Prostate gland (tissue), 2 donors: ENCODE results near the gene PSMD7. TPM values are rescaled to one million over a fixed set of nuclear protein-coding genes. Genes with fewer than 3 reads are reported as not detected.
A peak's percentile ranks its signal among the peaks of the same experiment; 100 is the strongest.

Experiments used
- DNase-seq: peaks from one replicate; pipeline ENCODE4 v3.0.0-alpha.2; 2019; ENCODE audit warnings: low spot score
- H3K27ac ChIP-seq, 2 donors: fragments of 200-600 bp; sonication (generic); 2 replicates each; pipeline ENCODE4 v1.5.1; 2017 to 2019
- H3K27me3 ChIP-seq: fragments of 200-600 bp; sonication (generic); replicated peaks from 2 replicates; pipeline ENCODE4 v1.5.1; 2019; ENCODE audit not compliant: insufficient read depth
- H3K36me3 ChIP-seq, 2 donors: fragments of 200-600 bp; sonication (generic); 1 replicate in 1 of 2; 2 replicates in 1 of 2; pipeline versions ENCODE4 v1.5.1 to v1.8.1; 2017 to 2019
- H3K4me1 ChIP-seq: fragments of 200-600 bp; sonication (generic); replicated peaks from 2 replicates; pipeline ENCODE4 v1.5.1; 2019
- H3K4me3 ChIP-seq, 2 donors: fragments of 200-600 bp; sonication (generic); 2 replicates each; pipeline ENCODE4 v1.5.1; 2017 to 2019
- H3K9me3 ChIP-seq: fragments of 200-600 bp; sonication (generic); 2 replicates; pipeline ENCODE4 v1.5.1; 2017
- POLR2A ChIP-seq: fragments of 450-650 bp; IDR thresholded peaks from one replicate; pipeline ENCODE4 v1.6.1; 2016; ENCODE audit warnings: antibody characterized with exemption, mild to moderate bottlenecking
- POLR2AphosphoS5 ChIP-seq: sonication (generic); formaldehyde crosslinking; IDR thresholded peaks from one replicate; pipeline ENCODE4 v1.6.1; 2017; ENCODE audit warnings: antibody characterized with exemption
- WGBS: methylation state at CpG from one replicate; pipeline ENCODE4 v1.1.5; 2018; 5-methylcytosine and 5-hydroxymethylcytosine counted together
- intact Hi-C: fragments of 100-400 bp; cut with DNase I; formaldehyde crosslinking; loops from one replicate; pipeline ENCODE4 v1.14.2; 2022
- total RNA-seq, 2 donors: library from RNA; depleted of rRNA; stranded (reverse); fragments of >200 nt; gene quantifications; one replicate each; pipeline ENCODE4 v1.1.0, GENCODE V29; 2016
- TF ChIP-seq, protein P1 (sequence below), 4 experiments: fragments of 200-600 bp in 2 of 4; fragments of 450-650 bp in 2 of 4; sonication (generic) in 2 of 4; IDR thresholded peaks; 1 replicate in 3 of 4; 2 replicates in 1 of 4; pipeline ENCODE4 v1.5.1; 2016 to 2019; ENCODE audit warnings: antibody characterized with exemption in 4 of 4, mild to moderate bottlenecking in 2 of 4, moderate library complexity in 2 of 4

PSMD7 gene
- total RNA-seq, 2 donors from 2014 or later, result 54.1 to 78.0 TPM

DNA sequence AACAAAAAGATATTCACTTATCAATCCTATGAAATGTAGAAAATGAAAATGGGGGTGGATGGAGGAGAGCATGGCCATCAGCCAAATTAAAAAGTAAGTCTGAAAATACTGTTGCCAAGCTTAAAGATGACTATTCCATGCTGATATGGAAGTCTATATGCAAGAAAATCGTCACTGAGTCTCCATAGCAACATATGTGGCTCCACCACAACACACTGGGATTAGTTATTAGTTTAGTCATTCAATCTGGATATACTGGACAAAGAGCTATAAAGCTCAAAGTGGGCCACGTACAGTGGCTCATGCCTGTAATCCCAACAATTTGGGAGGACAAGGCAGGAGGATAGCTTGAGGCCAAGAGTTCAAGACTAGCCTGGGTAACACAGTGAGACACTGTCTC is 24.7 kb upstream of the PSMD7 start:
- no peaks in the 10 kb centered on the region for H3K9me3 ChIP-seq
- TF ChIP-seq, protein P1, sequence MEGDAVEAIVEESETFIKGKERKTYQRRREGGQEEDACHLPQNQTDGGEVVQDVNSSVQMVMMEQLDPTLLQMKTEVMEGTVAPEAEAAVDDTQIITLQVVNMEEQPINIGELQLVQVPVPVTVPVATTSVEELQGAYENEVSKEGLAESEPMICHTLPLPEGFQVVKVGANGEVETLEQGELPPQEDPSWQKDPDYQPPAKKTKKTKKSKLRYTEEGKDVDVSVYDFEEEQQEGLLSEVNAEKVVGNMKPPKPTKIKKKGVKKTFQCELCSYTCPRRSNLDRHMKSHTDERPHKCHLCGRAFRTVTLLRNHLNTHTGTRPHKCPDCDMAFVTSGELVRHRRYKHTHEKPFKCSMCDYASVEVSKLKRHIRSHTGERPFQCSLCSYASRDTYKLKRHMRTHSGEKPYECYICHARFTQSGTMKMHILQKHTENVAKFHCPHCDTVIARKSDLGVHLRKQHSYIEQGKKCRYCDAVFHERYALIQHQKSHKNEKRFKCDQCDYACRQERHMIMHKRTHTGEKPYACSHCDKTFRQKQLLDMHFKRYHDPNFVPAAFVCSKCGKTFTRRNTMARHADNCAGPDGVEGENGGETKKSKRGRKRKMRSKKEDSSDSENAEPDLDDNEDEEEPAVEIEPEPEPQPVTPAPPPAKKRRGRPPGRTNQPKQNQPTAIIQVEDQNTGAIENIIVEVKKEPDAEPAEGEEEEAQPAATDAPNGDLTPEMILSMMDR (IDR thresholded peaks at IDR 0.05), result no peak
- TF ChIP-seq POLR2A, result no peak
- TF ChIP-seq POLR2AphosphoS5, result no peak
- intact Hi-C loops, result loop anchor here (10.0 kb wide), 1 partner anchor 207 kb away; no protein-coding TSS in a partner anchor
- H3K27me3 ChIP-seq, result no peaks in the 10 kb centered on the region
- 62% methylated on average over 2 of the region's 2 CpGs for WGBS
- DNase-seq, result no peak
- no peak overlapping the region for H3K27ac ChIP-seq
- H3K36me3 ChIP-seq, result no peaks in the 10 kb centered on the region
- H3K4me1 ChIP-seq, result no peaks in the 10 kb centered on the region
- H3K4me3 ChIP-seq, result no peak overlapping the region

DNA sequence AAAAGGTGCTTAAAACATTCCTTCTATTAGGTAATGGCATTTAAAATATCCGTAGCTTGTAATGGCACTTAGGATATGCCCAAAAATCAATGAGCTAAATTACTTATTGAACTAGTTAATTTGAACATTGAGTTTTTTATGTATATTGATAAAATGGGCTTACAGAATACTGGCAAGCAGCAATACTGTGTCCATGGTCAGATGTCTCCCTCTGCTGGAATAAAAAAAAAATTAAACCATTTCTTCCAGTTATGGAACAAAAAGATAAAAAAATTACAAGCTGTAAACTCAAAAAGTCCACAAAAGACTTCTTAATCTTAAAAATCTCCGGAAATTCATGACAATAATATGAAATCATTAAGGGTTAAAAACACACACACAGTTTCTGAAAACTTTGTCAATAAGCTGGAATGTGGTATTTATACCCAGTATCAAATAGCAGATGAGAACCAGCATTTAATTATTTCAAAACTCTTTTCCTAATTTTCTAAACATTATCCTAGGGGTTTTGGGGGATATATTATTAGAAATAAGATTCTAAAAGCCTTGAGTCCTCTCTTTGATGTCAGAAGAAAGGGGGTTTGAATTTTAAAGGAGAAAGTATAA is 21.5 kb upstream of the PSMD7 start:
- Histone ChIP-seq H3K27ac (no peak overlapping the region), H3K4me1 (no peaks in the 10 kb centered on the region), H3K36me3 (no peaks in the 10 kb centered on the region), H3K4me3 (no peak overlapping the region), H3K27me3 (no peaks in the 10 kb centered on the region), H3K9me3 (no peaks in the 10 kb centered on the region)
- TF ChIP-seq POLR2AphosphoS5, result no peak
- TF ChIP-seq, protein P1 (IDR thresholded peaks at IDR 0.05), result peak; percentile 23 to 52 (median 33)
- WGBS, result 22% methylated on average over 2 of the region's 2 CpGs
- DNase-seq, result no peak
- intact Hi-C loops, result loop anchor here (10.0 kb wide), 1 partner anchor 210 kb away; no protein-coding TSS in a partner anchor

DNA sequence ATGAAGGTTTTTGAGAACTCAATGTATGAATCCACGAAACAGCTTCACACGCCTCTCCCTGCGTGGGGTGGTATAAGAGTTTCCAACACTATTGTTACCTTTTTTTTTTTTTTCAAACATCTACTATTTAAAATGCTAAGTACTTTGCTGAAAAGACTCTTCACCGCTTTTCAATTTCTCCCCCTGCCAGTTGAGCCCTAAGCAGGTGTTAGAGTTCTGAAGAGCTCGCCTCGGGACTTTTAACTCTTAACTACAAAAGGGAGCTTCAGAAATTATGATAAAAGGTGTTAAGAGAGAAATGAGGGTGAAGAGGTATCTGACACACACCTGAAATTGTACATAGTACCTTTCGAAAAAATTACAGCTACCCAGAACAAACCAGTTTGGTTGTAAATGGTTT is 20.9 kb upstream of the PSMD7 start:
- no peak for DNase-seq
- Histone ChIP-seq H3K36me3 (no peaks in the 10 kb centered on the region), H3K4me1 (no peaks in the 10 kb centered on the region), H3K9me3 (no peaks in the 10 kb centered on the region), H3K4me3 (no peak overlapping the region), H3K27ac (no peak overlapping the region), H3K27me3 (no peaks in the 10 kb centered on the region)
- intact Hi-C loops, result loop anchor here (10.0 kb wide), 1 partner anchor 211 kb away; no protein-coding TSS in a partner anchor
- WGBS, result 37% methylated on average over 7 of the region's 7 CpGs
- TF ChIP-seq, protein P1 (IDR thresholded peaks at IDR 0.05), result no peak
- TF ChIP-seq POLR2A (no peak), POLR2AphosphoS5 (no peak)

DNA sequence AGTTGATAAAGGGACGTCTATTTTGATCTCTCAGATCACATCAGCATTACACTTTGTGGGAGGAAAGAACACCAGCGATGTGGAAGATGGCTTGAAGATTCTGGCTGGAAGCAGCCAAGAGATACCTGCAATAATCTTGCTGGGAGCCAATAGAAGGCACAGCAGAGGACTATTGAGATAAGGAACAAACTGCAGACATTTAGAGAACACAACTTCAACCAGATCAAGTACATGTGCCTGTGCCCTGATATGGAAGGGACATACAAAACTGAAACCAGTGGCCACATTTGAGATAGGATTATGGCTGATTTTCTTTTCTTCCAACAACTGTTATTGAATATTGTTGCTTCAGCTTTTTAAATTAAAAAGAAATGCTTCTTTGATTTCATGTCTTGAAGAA is 18.6 kb upstream of the PSMD7 start:
- Histone ChIP-seq H3K4me3 (no peak overlapping the region), H3K27ac (no peak overlapping the region), H3K9me3 (no peaks in the 10 kb centered on the region), H3K36me3 (no peaks in the 10 kb centered on the region), H3K27me3 (no peaks in the 10 kb centered on the region), H3K4me1 (no peaks in the 10 kb centered on the region)
- TF ChIP-seq POLR2AphosphoS5 (no peak), POLR2A (no peak)
- TF ChIP-seq, protein P1 (IDR thresholded peaks at IDR 0.05), result no peak
- no peak for DNase-seq
- intact Hi-C loops, result loop anchor here (10.0 kb wide), 1 partner anchor 213 kb away; no protein-coding TSS in a partner anchor
- 72% methylated on average over 2 of the region's 2 CpGs for WGBS

DNA sequence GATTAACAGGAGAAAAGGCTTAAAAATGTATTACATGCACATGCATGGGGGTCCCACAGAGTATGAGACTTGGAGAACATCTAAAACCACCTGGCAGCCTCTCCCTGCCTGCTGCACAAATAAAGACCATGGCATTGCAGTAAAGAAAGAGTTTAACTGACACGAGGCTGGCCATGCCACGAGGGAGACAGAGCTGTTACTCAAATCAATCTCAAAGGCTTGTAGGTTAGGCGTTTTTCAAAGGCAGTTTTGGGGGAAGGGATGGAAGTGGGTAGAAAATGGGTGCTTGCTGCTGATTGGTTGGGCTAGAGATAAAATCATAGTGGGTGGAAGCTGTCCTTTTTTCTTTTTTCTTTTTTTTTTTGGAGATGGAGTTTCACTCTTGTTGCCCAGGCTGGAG is 17.3 kb upstream of the PSMD7 start:
- Histone ChIP-seq H3K9me3 (no peaks in the 10 kb centered on the region), H3K36me3 (no peaks in the 10 kb centered on the region), H3K4me1 (no peaks in the 10 kb centered on the region), H3K4me3 (no peak overlapping the region), H3K27me3 (no peaks in the 10 kb centered on the region), H3K27ac (no peak overlapping the region)
- TF ChIP-seq POLR2AphosphoS5 (no peak), POLR2A (no peak)
- TF ChIP-seq, protein P1 (IDR thresholded peaks at IDR 0.05), result no peak
- 70% methylated on average over 3 of the region's 3 CpGs for WGBS
- intact Hi-C loops, result loop anchor here (10.0 kb wide), 1 partner anchor 214 kb away; no protein-coding TSS in a partner anchor
- DNase-seq, result no peak
